SU-DHL-6 (cell line): ENCODE results near the gene SHROOM2.

Source experiments
- H2AFZ ChIP-seq: fragments of 200-600 bp; sonication (generic); 2 replicates; pipeline ENCODE4 v1.6.1; 2014; ENCODE audit warnings: low read depth, mild to moderate bottlenecking, moderate library complexity, mixed read lengths, antibody characterized with exemption, low read length; ENCODE audit not compliant: severe bottlenecking
- H3F3A ChIP-seq: fragments of 200-600 bp; shearing (Covaris generic); 2 replicates; pipeline ENCODE4 v1.6.0; 2016; ENCODE audit warnings: antibody characterized with exemption, mild to moderate bottlenecking; ENCODE audit not compliant: insufficient read depth
- H3K27ac ChIP-seq: fragments of 200-600 bp; sonication (generic); 2 replicates; pipeline ENCODE4 v1.5.1; 2016; ENCODE audit warnings: low read depth, mild to moderate bottlenecking, low read length, moderate library complexity, mixed read lengths
- H3K27me3 ChIP-seq: fragments of 200-600 bp; sonication (generic), shearing (Covaris generic); 2 replicates; pipeline ENCODE4 v1.6.0; 2014; ENCODE audit warnings: mild to moderate bottlenecking, low read length
- H3K36me3 ChIP-seq: fragments of 200-600 bp; sonication (generic); 2 replicates; pipeline ENCODE4 v1.6.1; 2014; ENCODE audit warnings: mild to moderate bottlenecking, low read length, mixed read lengths
- H3K4me2 ChIP-seq: fragments of 300-600, 200-600 bp; shearing (Covaris generic), sonication (generic); 2 replicates; pipeline ENCODE4 v1.6.0; 2014; ENCODE audit warnings: low read length, low read depth, mild to moderate bottlenecking; ENCODE audit not compliant: poor library complexity, severe bottlenecking
- H3K4me3 ChIP-seq: fragments of 200-600 bp; sonication (generic); 2 replicates; pipeline ENCODE4 v1.5.1; 2014; ENCODE audit warnings: antibody characterized with exemption, low read length, mild to moderate bottlenecking, mixed read lengths; ENCODE audit not compliant: insufficient read depth, poor library complexity, severe bottlenecking
- H3K79me2 ChIP-seq: fragments of 200-600 bp; sonication (generic); 2 replicates; pipeline ENCODE4 v1.6.1; 2014; ENCODE audit warnings: mild to moderate bottlenecking, low read length, moderate library complexity; ENCODE audit not compliant: insufficient read depth
- H3K9ac ChIP-seq: fragments of 200-600 bp; sonication (generic); 2 replicates; pipeline ENCODE4 v1.7.0; 2014; ENCODE audit warnings: mild to moderate bottlenecking, low read length
- H3K9me2 ChIP-seq: fragments of 200-600 bp; sonication (generic); replicated peaks from 2 replicates; pipeline ENCODE4 v1.6.1; 2014; ENCODE audit warnings: low read length; ENCODE audit not compliant: insufficient read depth
- H3K9me3 ChIP-seq: fragments of 200-600 bp; sonication (generic); 2 replicates; pipeline ENCODE4 v1.6.1; 2014; ENCODE audit warnings: low read length, mixed read lengths; ENCODE audit not compliant: insufficient read depth
- H4K20me1 ChIP-seq: fragments of 200-600 bp; sonication (generic); 2 replicates; pipeline ENCODE4 v1.6.1; 2014; ENCODE audit warnings: low read depth, mild to moderate bottlenecking, antibody characterized with exemption, low read length, moderate library complexity, mixed read lengths
- EZH2phosphoT487 ChIP-seq: fragments of 200-600 bp; sonication (generic), shearing (Covaris generic); conservative IDR thresholded peaks from 2 replicates; pipeline ENCODE4 v1.6.1; 2018; ENCODE audit warnings: mild to moderate bottlenecking, antibody characterized with exemption, low read length, moderate library complexity, mixed read lengths
- TF ChIP-seq, protein P1 (sequence below): fragments of 200-600 bp; sonication (generic); IDR thresholded peaks from one replicate; pipeline ENCODE4 v1.5.1; 2017; ENCODE audit warnings: antibody characterized with exemption, mild to moderate bottlenecking, low read length, moderate library complexity; ENCODE audit not compliant: insufficient read depth, poor library complexity, severe bottlenecking

SHROOM2 gene

DNA sequence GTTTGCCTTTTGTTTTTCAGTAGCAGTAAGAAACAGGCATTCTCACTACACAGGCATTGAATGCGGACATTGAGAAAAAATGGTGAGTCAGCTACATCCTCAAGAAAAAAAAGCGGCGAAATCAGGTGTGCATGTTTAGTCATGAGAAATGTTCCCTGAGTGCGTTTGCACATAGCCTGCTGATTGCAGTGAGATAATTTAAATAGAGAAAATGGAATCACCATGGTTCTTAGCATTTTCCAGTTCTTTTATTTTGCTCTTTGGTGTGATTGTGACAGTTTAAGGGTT lies 126.9 kb downstream of the SHROOM2 start:
- Histone ChIP-seq H3F3A (no peaks in the 10 kb centered on the region), H4K20me1 (no peaks in the 10 kb centered on the region), H3K79me2 (no peaks in the 10 kb centered on the region), H3K4me2 (no peak overlapping the region), H3K4me3 (no peak overlapping the region), H2AFZ (no peak overlapping the region), H3K9me3 (no peaks in the 10 kb centered on the region), H3K9ac (no peak overlapping the region), H3K9me2 (no peaks in the 10 kb centered on the region), H3K36me3 (no peaks in the 10 kb centered on the region), H3K27ac (no peak overlapping the region), H3K27me3 (no peaks in the 10 kb centered on the region)
- TF ChIP-seq, protein P1, sequence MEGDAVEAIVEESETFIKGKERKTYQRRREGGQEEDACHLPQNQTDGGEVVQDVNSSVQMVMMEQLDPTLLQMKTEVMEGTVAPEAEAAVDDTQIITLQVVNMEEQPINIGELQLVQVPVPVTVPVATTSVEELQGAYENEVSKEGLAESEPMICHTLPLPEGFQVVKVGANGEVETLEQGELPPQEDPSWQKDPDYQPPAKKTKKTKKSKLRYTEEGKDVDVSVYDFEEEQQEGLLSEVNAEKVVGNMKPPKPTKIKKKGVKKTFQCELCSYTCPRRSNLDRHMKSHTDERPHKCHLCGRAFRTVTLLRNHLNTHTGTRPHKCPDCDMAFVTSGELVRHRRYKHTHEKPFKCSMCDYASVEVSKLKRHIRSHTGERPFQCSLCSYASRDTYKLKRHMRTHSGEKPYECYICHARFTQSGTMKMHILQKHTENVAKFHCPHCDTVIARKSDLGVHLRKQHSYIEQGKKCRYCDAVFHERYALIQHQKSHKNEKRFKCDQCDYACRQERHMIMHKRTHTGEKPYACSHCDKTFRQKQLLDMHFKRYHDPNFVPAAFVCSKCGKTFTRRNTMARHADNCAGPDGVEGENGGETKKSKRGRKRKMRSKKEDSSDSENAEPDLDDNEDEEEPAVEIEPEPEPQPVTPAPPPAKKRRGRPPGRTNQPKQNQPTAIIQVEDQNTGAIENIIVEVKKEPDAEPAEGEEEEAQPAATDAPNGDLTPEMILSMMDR, result no peak
- no peak for TF ChIP-seq EZH2phosphoT487

DNA sequence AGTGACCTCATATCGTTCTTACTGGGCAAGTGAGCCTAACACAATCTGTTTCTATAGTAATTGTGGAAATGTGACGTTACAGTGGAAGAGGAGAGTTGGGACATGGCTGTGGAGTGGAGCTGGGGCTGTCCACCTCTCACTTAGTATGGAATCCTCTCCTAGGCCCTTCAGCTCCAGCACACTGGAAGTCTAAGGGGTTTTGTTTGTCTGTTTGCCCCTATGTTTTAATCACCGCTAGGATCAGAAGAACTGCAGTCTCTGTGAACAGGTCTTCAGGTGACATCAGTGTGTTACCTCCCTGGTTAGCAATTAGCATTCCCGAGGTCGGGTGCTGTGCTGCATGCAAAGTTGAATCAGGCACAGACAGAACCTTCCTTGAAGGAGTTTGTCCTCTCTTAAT lies 131.6 kb downstream of the SHROOM2 start:
- no peaks in the 10 kb centered on the region for H3K9me2 ChIP-seq
- H2AFZ ChIP-seq, result no peak overlapping the region
- no peaks in the 10 kb centered on the region for H3K79me2 ChIP-seq
- no peak overlapping the region for H3K4me2 ChIP-seq
- H3K4me3 ChIP-seq, result no peak overlapping the region
- H3K27me3 ChIP-seq, result no peaks in the 10 kb centered on the region
- no peaks in the 10 kb centered on the region for H3K9me3 ChIP-seq
- no peaks in the 10 kb centered on the region for H3K36me3 ChIP-seq
- H3F3A ChIP-seq, result no peaks in the 10 kb centered on the region
- TF ChIP-seq EZH2phosphoT487, result no peak
- TF ChIP-seq, protein P1, result no peak
- no peak overlapping the region for H3K9ac ChIP-seq
- no peaks in the 10 kb centered on the region for H4K20me1 ChIP-seq
- no peak overlapping the region for H3K27ac ChIP-seq

DNA sequence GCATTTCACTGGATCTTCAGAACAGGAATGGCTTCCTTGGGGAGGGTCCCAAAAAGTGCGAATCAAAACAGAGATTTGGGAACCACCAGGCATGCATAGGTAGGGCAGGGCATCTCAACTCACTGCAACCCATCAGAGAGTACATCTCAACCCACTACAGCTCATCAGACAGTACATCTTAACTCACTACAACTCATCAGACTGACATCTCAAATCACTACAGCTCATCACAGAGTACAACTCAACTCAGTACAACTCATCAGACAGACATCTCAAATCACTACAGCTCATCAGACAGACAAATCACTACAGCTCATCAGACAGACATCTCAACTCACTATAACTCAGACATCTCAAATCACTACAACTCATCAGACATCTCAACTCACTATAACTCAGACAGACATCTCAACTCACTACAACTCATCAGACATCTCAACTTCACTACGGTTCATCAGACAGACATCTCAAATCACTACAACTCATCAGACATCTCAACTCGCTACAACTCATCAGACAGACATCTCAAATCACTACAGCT lies 133.5 kb downstream of the SHROOM2 start:
- no peak for TF ChIP-seq EZH2phosphoT487
- TF ChIP-seq, protein P1, result no peak
- Histone ChIP-seq H3K4me3 (no peak overlapping the region), H3K9me2 (no peaks in the 10 kb centered on the region), H4K20me1 (no peaks in the 10 kb centered on the region), H2AFZ (no peak overlapping the region), H3K36me3 (no peaks in the 10 kb centered on the region), H3K79me2 (no peaks in the 10 kb centered on the region), H3F3A (no peaks in the 10 kb centered on the region), H3K9ac (no peak overlapping the region), H3K9me3 (no peaks in the 10 kb centered on the region), H3K4me2 (no peak overlapping the region), H3K27ac (no peak overlapping the region), H3K27me3 (no peaks in the 10 kb centered on the region)
